NCI-H446 (cell line): ENCODE measurements around the gene ATRNL1.

Experiments
- DNase-seq, 2 experiments: peaks; one replicate each; lab custom pipeline; 2025; lab: John Stamatoyannopoulos, UW

The ATRNL1 gene

DNA sequence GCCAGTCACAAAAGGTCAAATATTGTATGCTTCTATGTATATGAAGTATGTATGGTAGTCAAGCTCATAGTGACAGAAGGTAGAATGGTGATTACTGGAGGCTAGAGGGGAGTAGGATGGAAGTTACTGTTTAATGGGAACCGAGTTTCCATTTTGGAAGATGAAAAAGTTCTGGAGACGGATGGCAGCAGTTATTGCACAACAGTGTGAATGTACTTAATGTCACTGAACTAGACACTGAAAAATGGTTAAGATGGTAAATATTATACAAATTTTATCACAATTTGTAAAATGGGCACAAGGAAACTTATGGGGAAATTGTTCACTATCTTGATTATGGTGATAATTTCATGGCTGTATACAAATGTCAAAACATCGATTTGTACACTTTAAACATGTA lies 895.2 kb downstream of the ATRNL1 start:
- DNase-seq = no peak

DNA sequence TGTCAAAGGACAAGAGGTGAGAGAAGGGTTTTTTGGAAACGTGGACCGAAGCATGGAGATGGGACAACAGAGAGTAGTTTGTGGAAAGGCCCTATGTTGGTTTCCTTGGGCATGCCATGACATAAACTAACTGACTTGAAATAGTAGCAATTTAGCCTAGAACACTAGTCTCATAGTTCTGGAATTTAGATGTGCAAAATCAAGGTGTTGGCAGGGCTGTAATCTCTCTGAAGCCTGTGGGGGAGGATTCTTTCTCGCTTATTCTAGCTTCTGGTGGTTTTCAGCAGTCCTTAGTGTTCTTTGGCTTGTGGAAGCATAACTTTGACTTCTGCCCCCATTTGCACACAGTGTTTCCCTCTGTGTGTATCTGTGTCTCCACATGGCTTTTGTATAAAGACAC lies 896.5 kb downstream of the ATRNL1 start:
- DNase-seq = no peak

GRCh38 chr10:115992236-115992986 lies 899.2 kb downstream of the ATRNL1 start:
- DNase-seq = no peak

DNA sequence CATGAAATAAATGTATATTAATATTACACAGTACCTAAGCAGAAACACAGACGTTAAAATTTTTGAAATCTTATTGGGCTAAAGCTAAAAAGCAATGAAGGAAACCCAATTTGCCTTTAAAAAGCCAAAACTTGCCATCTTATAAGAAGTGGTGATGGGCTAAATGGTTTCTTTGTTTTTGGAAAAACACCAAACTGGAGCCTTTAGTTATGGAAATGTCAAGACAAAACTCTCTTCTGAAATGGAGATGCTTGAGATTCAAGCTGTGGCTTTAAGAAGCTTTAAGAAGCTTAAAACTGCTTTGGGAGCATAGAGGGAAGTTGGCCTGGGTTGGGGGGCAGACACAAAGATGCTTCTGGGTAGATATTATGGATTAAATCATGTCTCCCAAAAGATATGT lies 902.9 kb downstream of the ATRNL1 start:
- no peak for DNase-seq

GRCh38 chr10:115998301-115998700 lies 905.1 kb downstream of the ATRNL1 start:
- no peak for DNase-seq
